ENCODE measurements around the gene LCE1E.

DNA sequence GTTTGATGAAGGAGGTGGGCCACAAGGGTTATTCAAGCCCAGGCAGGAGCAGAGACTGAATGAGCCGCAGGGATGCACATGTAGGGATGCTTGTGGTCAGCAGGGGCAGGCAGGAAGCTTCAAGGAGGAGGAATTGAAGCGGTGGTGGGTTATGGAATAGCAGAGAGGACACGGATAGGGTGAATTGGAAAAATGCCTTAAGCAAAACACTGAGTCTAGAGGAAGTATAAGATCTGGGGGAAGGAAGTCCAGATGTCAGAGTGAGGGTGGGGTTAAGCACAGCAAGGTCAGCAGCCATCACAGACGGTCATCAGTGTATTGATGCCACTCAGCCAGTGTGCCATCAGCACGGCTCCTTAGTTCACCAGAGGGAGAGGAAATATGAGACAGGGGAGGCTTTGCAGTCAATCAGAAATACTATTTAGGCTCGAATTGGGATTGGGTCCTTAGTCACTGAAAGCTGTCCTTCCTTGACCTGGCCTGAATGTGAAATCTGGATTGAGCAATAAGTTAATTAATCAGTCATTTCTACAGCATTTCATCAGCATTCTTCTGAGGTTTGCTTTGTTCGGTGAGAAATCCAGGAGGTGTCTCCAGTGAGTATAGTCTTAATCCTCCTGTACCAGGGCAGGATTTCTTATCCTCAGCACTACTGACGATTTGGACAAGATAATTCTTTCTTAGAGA is 17.1 kb upstream of the LCE1E start:
- TF ChIP-seq, protein P1, sequence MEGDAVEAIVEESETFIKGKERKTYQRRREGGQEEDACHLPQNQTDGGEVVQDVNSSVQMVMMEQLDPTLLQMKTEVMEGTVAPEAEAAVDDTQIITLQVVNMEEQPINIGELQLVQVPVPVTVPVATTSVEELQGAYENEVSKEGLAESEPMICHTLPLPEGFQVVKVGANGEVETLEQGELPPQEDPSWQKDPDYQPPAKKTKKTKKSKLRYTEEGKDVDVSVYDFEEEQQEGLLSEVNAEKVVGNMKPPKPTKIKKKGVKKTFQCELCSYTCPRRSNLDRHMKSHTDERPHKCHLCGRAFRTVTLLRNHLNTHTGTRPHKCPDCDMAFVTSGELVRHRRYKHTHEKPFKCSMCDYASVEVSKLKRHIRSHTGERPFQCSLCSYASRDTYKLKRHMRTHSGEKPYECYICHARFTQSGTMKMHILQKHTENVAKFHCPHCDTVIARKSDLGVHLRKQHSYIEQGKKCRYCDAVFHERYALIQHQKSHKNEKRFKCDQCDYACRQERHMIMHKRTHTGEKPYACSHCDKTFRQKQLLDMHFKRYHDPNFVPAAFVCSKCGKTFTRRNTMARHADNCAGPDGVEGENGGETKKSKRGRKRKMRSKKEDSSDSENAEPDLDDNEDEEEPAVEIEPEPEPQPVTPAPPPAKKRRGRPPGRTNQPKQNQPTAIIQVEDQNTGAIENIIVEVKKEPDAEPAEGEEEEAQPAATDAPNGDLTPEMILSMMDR (IDR thresholded peaks at IDR 0.05; ENCODE audit: insufficient read depth, low read length): no peak
- TF ChIP-seq, protein P2, sequence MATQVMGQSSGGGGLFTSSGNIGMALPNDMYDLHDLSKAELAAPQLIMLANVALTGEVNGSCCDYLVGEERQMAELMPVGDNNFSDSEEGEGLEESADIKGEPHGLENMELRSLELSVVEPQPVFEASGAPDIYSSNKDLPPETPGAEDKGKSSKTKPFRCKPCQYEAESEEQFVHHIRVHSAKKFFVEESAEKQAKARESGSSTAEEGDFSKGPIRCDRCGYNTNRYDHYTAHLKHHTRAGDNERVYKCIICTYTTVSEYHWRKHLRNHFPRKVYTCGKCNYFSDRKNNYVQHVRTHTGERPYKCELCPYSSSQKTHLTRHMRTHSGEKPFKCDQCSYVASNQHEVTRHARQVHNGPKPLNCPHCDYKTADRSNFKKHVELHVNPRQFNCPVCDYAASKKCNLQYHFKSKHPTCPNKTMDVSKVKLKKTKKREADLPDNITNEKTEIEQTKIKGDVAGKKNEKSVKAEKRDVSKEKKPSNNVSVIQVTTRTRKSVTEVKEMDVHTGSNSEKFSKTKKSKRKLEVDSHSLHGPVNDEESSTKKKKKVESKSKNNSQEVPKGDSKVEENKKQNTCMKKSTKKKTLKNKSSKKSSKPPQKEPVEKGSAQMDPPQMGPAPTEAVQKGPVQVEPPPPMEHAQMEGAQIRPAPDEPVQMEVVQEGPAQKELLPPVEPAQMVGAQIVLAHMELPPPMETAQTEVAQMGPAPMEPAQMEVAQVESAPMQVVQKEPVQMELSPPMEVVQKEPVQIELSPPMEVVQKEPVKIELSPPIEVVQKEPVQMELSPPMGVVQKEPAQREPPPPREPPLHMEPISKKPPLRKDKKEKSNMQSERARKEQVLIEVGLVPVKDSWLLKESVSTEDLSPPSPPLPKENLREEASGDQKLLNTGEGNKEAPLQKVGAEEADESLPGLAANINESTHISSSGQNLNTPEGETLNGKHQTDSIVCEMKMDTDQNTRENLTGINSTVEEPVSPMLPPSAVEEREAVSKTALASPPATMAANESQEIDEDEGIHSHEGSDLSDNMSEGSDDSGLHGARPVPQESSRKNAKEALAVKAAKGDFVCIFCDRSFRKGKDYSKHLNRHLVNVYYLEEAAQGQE (IDR thresholded peaks at IDR 0.05; ENCODE audit: insufficient replicate concordance, low read depth): no peak
